Muscle of leg (tissue), 11 donors: ENCODE measurements around the gene NCAPG2. TPM values are rescaled to one million over a fixed set of nuclear protein-coding genes. Genes with fewer than 3 reads are reported as not detected.
A peak's percentile ranks its signal among the peaks of the same experiment; 100 is the strongest.

Source experiments
- DNase-seq: peaks from one replicate; pipeline ENCODE4 v3.0.0; 2013
- H3K27ac ChIP-seq: one replicate; pipeline ENCODE4 v1.5.1; 2013; ENCODE audit warnings: mild to moderate bottlenecking, low read length, control low read depth
- H3K27me3 ChIP-seq: one replicate; pipeline ENCODE4 v1.6.1; 2013; ENCODE audit warnings: low read length; ENCODE audit not compliant: control insufficient read depth, insufficient read depth
- H3K36me3 ChIP-seq: one replicate; pipeline ENCODE4 v1.6.1; 2013; ENCODE audit warnings: low read length; ENCODE audit not compliant: control insufficient read depth, insufficient read depth
- H3K4me1 ChIP-seq: one replicate; pipeline ENCODE4 v1.6.1; 2013; ENCODE audit warnings: low read length; ENCODE audit not compliant: control insufficient read depth, insufficient read depth
- H3K4me3 ChIP-seq: one replicate; pipeline ENCODE4 v1.5.1; 2013; ENCODE audit warnings: low read length, control low read depth
- H3K9me3 ChIP-seq: replicated peaks from 2 replicates; pipeline ENCODE4 v1.6.1; 2013; ENCODE audit warnings: low read depth, low read length; ENCODE audit not compliant: control insufficient read depth
- WGBS: methylation state at CpG from one replicate; pipeline ENCODE4 v1.1.5; 2013; ENCODE audit warnings: missing lambda C conversion rate; ENCODE audit not compliant: insufficient coverage; 5-methylcytosine and 5-hydroxymethylcytosine counted together
- polyA plus RNA-seq, 8 donors: library from polyadenylated mRNA; unstranded; fragments of 120-200 nt; gene quantifications; one replicate each; pipeline versions ENCODE4 v1.2.1 to v1.2.3, GENCODE V29; 2013; ENCODE audit warnings: inconsistent platforms in 1 of 8, low replicate concordance in 1 of 8; ENCODE audit not compliant: insufficient read length in 8 of 8, insufficient read depth in 1 of 8
- total RNA-seq: library from RNA; stranded (reverse); fragments of 120-200 nt; gene quantifications from one replicate; pipeline ENCODE4 v1.2.4, GENCODE V29; 2013

The NCAPG2 gene
- total and polyA plus RNA-seq, 9 donors, result 10.2 to 20.9 (median 15.3) TPM

DNA sequence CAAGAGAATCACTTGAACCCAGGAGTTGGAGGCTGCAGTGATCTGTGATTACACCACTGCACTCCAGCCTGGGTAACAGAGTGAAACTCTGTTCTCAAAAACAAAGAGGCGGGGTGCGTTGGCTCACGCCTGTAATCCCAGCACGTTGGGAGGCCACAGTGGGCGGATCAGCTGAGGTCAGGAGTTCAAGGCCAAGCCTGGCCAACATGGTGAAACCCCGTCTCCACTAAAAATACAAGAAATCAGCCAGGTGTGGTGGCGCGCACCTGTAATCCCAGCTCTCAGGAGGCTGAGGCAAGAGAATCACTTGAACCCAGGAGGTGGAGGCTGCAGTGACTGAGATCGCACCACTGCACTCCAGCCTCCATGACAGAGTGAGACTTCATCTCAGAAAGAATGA is 42.4 kb upstream of the NCAPG2 start:
- H3K9me3 ChIP-seq, result no peaks in the 10 kb centered on the region
- 100% methylated on average over 3 of the region's 9 CpGs for WGBS
- peaks cover 32% of the 10 kb centered on the region for H3K36me3 ChIP-seq
- H3K27ac ChIP-seq, result no peak overlapping the region
- DNase-seq, result no peak
- no peaks in the 10 kb centered on the region for H3K27me3 ChIP-seq
- H3K4me3 ChIP-seq, result no peak overlapping the region
- H3K4me1 ChIP-seq, result no peaks in the 10 kb centered on the region

DNA sequence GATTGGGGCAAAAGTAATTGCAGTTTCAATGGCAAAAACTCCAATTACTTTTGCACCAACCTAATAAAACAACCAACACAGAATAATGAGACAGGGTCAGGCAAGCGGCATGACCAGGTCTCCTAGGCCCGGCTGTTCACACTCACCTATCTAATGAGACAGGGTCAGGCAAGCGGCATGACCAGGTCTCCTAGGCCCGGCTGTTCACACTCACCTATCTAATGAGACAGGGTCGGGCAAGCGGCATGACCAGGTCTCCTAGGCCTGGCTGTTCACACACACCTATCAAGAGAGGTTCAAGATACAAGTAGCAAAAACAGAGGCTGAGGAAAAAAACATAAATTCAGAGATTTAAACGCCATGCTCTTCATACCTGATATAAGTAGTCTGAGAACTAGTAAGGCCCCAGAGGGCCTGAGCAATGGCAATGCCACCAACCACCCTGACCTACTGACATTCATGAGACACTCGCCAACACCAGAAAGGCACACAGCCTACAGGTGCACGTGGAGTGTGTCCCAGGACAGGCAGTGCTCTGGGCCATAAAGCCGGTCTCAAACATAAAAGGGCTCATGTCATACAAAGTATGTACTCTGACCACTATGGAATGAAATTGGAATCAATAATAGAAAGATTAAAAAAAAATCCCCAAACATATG is 40.6 kb upstream of the NCAPG2 start:
- 88% methylated on average over 4 of the region's 10 CpGs for WGBS
- Histone ChIP-seq H3K4me1 (no peaks in the 10 kb centered on the region), H3K27ac (no peak overlapping the region), H3K4me3 (no peak overlapping the region), H3K27me3 (no peaks in the 10 kb centered on the region), H3K36me3 (peaks cover 50% of the 10 kb centered on the region), H3K9me3 (no peaks in the 10 kb centered on the region)
- no peak for DNase-seq

DNA sequence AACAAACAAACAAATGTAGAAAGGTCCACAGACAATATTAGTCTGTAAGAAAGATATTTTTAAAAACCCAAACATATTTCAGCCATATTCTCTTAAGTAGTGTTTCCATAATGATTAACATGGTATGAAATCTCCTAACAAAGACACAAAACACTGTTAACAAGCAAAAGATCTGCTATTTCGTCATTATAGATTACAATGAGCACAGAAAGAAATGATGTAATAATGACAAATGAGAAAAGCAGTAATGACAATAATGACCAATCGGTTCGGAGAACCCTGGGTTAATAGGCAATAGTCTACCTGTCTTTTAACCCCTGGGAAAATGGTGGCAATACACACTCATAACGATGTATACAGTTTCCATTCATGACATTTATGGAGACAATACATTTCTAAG is 39.5 kb upstream of the NCAPG2 start:
- Histone ChIP-seq H3K27me3 (no peaks in the 10 kb centered on the region), H3K4me3 (no peak overlapping the region), H3K9me3 (no peaks in the 10 kb centered on the region), H3K4me1 (no peaks in the 10 kb centered on the region), H3K36me3 (peaks cover 58% of the 10 kb centered on the region), H3K27ac (no peak overlapping the region)
- DNase-seq, result no peak
- WGBS, result 92% methylated on average over 2 of the region's 4 CpGs

- Histone ChIP-seq H3K9me3 (no peaks in the 10 kb centered on the region), H3K36me3 (peaks cover 61% of the 10 kb centered on the region), H3K27ac (no peak overlapping the region), H3K4me1 (no peaks in the 10 kb centered on the region), H3K27me3 (no peaks in the 10 kb centered on the region), H3K4me3 (no peak overlapping the region)
- no peak for DNase-seq
- WGBS, result 90% methylated on average over 15 of the region's 17 CpGs
Observed at GRCh38 chr7:158743219-158743618, 38.6 kb upstream of the NCAPG2 start.

DNA sequence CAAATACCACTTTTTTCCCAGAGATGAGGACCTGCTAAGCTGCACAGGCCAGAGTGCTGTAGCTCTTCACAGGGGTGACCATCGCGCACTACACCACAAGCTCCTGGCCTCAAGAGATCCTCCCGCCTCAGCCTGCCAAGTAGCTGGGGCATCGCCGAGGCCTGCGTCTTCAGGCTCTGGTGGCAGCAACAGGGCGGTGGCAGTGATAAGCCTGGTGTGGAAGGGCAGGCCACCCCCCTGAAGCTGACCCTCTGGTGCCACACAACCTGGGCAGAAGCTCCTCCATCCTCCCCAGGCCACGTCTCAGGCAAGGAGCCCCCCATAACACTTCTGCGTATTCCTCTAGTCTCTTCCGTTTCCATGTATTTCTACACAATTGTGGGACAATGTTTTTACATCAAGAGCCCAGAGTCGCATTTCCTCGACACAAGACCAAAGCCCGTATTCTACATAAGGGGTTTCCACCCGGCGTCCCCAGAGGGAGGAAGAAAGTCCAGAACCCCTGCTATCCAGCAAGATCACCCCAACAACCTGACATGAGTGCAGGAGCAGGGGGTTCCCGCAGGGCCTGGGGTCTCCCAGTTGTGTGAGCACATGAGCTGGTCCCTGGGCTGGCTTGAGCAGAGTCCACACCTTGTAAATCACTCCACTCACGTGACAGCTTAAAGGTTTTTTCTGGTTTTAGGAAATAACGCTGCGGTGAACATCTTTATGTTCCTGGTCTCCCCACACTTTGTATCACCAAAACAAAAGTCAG is 37.6 kb upstream of the NCAPG2 start:
- peaks cover 63% of the 10 kb centered on the region for H3K36me3 ChIP-seq
- no peak overlapping the region for H3K4me3 ChIP-seq
- no peaks in the 10 kb centered on the region for H3K4me1 ChIP-seq
- no peaks in the 10 kb centered on the region for H3K9me3 ChIP-seq
- WGBS, result 95% methylated on average over 8 of the region's 19 CpGs
- DNase-seq, result no peak
- no peak overlapping the region for H3K27ac ChIP-seq
- no peaks in the 10 kb centered on the region for H3K27me3 ChIP-seq

DNA sequence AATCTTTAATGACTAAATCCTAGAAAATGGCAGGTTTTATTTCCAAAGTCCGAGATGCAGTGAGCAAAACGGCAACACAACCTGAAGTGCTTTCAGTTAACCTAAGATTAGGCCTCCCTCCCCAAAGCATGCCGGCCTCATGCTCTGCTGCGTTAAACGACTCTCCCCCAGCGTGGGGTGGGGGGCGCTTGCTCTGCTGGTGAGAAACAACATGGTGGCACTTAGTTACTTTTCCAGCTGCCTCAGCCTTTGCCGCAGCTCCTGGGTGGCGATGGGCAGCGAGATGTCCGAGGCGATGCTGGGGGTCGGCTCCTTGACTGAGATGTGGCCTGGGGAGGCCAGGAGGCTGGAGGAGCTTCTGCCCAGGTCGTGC is 36.7 kb upstream of the NCAPG2 start:
- H3K27ac ChIP-seq, result no peak overlapping the region
- peaks cover 68% of the 10 kb centered on the region for H3K36me3 ChIP-seq
- no peak for DNase-seq
- H3K4me3 ChIP-seq, result no peak overlapping the region
- WGBS, result 98% methylated on average over 12 of the region's 14 CpGs
- H3K9me3 ChIP-seq, result no peaks in the 10 kb centered on the region
- H3K27me3 ChIP-seq, result no peaks in the 10 kb centered on the region
- no peaks in the 10 kb centered on the region for H3K4me1 ChIP-seq

DNA sequence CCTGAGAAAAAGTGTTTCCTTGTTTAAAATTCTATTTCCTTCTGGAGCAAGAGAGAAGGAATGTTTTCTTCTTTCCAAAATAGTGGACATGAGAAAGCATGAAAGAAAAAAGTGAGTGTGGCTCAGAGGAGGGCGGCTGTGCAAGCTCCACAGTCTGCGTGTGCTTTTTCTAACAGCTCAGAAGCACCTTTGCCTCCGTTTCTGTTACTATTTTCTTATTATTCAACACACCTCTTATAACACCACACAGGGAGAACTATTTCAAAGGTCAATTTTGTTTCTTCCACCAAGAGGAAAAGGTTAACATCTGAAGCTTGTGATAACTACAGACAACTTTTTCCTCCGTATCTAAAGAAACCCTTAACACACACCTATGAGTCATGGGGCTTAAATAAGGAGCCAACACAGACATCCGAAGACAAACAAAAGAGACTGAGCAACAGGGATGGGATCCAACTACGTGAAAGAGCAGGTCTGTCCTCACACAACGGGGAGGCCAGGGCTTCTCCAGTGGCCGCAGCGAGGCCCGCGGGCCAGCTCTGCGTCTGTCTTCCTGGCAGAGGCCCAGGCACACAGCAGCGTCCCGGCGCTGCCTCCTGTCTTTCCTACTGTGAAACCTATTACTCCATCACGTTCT is 36.2 kb upstream of the NCAPG2 start:
- Histone ChIP-seq H3K4me3 (no peak overlapping the region), H3K27me3 (no peaks in the 10 kb centered on the region), H3K27ac (no peak overlapping the region), H3K4me1 (no peaks in the 10 kb centered on the region), H3K36me3 (peaks cover 65% of the 10 kb centered on the region), H3K9me3 (no peaks in the 10 kb centered on the region)
- WGBS, result 83% methylated on average over 12 of the region's 16 CpGs
- no peak for DNase-seq

- no peaks in the 10 kb centered on the region for H3K27me3 ChIP-seq
- peaks cover 65% of the 10 kb centered on the region for H3K36me3 ChIP-seq
- no peaks in the 10 kb centered on the region for H3K9me3 ChIP-seq
- DNase-seq, result peak; percentile 33
- WGBS, result 70% methylated on average over 10 of the region's 15 CpGs
- no peaks in the 10 kb centered on the region for H3K4me1 ChIP-seq
- H3K27ac ChIP-seq, result no peak overlapping the region
- H3K4me3 ChIP-seq, result no peak overlapping the region
Observed at GRCh38 chr7:158740013-158740656, 35.5 kb upstream of the NCAPG2 start.

DNA sequence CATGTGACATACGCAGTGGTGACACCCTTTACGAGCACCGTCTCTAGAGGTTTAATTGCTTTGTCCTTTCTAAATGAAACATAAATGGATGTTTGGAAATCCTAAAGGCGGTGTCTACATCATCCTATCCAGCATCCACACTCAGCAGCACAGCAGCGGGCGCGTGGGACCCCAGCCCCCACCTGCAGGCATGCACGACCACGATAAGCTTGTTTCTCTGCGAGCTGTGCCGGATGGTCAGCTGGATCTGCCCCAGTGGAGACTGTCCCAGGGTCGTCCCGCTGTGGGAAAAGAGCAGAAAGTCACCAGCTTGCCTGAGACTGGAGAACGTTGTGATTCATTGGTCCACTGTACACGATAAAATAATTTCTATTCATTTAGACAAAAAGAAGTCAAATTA is 34.2 kb upstream of the NCAPG2 start:
- H3K36me3 ChIP-seq, result peaks cover 72% of the 10 kb centered on the region
- no peaks in the 10 kb centered on the region for H3K27me3 ChIP-seq
- WGBS, result 98% methylated on average over 10 of the region's 15 CpGs
- H3K9me3 ChIP-seq, result no peaks in the 10 kb centered on the region
- no peak overlapping the region for H3K4me3 ChIP-seq
- no peaks in the 10 kb centered on the region for H3K4me1 ChIP-seq
- DNase-seq, result no peak
- H3K27ac ChIP-seq, result no peak overlapping the region

GRCh38 chr7:158737064-158737695 is 32.6 kb upstream of the NCAPG2 start:
- H3K27ac ChIP-seq, result no peak overlapping the region
- H3K36me3 ChIP-seq, result peaks cover 68% of the 10 kb centered on the region
- no peaks in the 10 kb centered on the region for H3K9me3 ChIP-seq
- no peak for DNase-seq
- no peak overlapping the region for H3K4me3 ChIP-seq
- no peaks in the 10 kb centered on the region for H3K27me3 ChIP-seq
- WGBS, result 94% methylated on average over 13 of the region's 19 CpGs
- no peaks in the 10 kb centered on the region for H3K4me1 ChIP-seq
